GM19035 (cell line): ENCODE results near the gene SAC3D1.
A peak's percentile ranks its signal among the peaks of the same experiment; 100 is the strongest.

Source experiments
- ATAC-seq: cut with Tn5 transposase; IDR thresholded peaks from one replicate; pipeline ENCODE4 v1.9.1; 2021; ENCODE audit not compliant: unreplicated experiment

Gene SAC3D1

DNA sequence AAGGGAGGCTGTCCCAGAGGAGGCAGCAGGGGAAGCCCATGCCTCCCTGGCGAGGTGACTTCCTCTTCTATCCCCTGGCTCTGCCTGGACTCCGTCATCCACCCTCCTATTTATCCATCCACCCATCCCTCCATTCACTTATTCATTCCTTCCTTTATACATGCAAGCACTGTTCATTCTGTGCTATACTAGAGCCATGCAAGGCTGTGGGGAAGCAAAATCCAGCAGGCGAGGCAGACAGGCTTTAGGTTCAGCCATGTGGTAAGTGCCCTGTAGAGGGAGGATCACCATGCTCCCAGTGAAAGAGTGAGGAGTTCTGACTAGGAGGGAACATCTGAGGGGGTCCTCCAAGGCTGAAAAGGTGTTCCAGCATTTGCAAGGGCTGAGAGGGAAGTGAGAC lies 18.5 kb downstream of the SAC3D1 start:
- ATAC-seq = no peak

DNA sequence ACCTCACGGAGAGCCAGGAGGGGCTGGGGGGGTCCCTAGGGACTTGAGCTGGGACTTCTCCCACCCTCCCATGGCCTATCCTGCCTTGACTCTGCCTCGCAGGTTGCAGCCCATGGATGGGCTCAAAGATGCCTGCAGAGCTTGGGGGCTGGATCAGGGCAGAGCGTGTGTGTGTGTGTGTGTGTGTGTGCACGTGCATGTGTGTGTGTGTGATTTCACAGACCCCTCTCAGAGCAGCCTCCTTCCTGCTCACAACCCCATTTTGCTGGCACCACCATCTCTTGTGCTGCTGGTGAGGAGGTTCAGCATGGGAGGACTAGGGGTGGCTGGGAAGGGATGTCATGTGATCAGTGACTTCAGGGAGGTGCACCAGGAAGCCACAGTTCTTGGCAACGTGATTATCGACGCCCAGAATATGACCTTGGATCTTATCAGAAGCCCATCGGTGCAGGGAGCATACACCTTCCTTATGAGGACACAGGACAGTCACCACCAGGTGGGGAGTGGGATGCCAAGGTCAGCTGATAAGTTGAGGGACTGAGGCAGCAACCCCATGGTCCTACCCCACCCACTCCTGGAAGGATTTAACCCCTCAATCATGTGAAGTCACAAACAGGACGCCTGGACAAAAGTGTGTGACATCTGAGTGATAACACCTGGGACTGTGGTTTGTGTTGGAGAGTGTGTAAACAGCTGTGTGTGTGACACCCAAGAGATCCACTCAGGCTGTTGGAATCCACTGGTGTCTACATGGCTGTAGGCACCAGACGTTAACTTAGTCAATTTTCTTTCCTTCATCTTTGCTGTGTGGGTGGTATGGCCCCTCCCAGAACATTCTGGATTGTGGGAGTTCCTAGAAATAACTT lies 19.2 kb downstream of the SAC3D1 start:
- ATAC-seq = no peak

GRCh38 chr11:65060913-65061408 lies 20.0 kb downstream of the SAC3D1 start:
- no peak for ATAC-seq

- ATAC-seq = no peak
These were observed 22.5 kb downstream of the SAC3D1 start for GRCh38 chr11:65063532-65063931.

DNA sequence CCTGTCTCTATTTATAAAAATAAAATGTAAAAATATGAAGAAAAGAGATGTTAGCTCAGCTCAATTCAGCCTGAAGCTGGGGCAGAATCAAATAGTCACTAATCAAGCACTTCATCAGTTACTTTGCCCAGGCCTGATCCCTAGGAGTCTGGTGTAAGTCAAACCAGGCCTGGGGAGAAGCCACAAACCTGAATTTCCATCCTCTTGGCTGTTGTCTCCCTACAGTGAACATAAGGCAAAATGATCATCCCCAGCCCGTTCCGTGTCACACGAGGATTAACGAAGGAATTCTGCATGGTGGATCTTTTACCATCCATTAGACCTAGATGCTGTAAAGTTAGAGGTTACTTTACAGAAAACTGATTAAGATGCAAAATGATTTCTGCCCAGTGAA lies 23.8 kb downstream of the SAC3D1 start:
- ATAC-seq = no peak

GRCh38 chr11:65065851-65066250 lies 24.8 kb downstream of the SAC3D1 start:
- no peak for ATAC-seq

- ATAC-seq = no peak
These were observed 25.3 kb downstream of the SAC3D1 start for GRCh38 chr11:65066315-65066714.

DNA sequence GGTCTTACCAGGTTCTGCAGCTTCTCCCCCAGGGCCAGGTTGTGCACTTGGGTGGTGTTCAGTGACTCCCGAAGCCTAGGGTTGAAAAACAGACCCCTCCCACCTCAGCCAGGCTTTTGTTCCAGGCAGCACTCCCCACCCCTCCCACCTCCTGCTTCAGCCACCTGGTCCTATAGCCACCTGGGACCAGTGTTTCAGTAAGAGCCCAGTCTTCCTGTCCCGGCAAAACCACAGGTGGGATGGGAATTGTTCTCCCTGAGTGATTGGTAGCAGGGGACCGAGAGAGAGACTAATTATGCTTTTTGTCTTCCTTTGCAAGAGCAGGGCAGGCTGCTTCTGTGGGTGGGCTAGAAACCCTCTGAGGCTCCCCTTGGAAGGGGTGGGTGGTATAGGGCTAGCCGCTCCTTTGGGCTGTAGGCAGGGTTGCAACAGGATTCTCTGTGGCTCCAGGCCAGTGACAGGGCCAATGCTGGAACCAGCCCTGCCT lies 25.8 kb downstream of the SAC3D1 start:
- ATAC-seq = no peak

DNA sequence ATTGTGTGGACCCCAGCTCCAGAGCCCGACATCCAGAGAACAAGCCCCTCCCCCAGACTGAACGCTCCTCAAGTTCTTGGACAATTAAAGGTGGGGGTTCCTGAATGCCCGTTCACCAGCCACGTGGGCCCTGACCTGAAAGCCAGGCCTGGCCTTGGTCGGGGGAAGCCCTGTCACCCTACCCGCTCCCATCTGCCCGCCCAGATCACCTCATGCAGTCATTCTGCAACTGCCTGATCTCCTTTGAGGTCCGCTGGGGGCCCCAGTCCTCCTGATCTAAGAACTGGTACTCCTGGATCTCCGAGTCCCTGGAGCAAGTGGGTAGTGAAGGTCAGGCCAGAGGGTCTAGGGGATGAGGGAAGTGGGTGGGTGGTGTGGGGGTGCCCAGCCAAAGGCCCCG lies 26.4 kb downstream of the SAC3D1 start:
- no peak for ATAC-seq

- no peak for ATAC-seq
These were observed 28.2 kb downstream of the SAC3D1 start for GRCh38 chr11:65069217-65069616.

DNA sequence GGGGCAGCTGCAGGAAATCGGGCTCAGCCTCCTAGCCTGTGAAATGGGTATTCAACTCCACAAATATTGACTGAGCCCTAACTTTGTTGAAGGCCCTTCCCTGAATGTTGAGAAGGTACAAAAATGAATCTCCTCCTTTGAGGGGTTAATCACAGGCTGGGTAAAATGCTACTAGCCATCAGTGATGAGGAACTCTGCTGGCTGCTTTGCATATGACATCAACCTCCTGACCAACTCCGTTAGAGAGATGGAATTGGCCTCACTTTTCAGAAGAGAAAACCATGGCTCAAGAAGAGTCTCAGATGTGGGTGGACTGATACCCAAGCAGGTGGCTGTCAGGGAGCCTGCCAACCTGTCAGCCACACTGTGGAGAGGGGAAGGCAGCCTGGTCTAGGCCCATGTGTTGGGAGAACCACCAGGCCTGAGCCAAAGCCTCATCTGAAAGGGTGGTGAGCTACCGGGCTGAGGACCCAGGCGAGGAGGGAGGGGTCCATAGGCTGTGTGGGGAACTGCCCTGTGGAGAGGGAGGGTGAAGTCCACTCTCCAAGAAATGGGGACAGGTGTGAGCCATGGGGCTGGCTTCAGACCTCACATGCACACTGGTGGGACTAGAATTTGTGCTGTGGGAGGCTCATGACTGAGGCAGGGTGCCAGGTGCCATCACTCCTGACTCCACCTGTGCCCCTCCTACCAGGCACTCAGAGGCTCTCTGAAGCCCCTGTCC lies 31.1 kb downstream of the SAC3D1 start:
- ATAC-seq = no peak

- ATAC-seq = no peak
These were observed 31.6 kb downstream of the SAC3D1 start for GRCh38 chr11:65072631-65072966.

DNA sequence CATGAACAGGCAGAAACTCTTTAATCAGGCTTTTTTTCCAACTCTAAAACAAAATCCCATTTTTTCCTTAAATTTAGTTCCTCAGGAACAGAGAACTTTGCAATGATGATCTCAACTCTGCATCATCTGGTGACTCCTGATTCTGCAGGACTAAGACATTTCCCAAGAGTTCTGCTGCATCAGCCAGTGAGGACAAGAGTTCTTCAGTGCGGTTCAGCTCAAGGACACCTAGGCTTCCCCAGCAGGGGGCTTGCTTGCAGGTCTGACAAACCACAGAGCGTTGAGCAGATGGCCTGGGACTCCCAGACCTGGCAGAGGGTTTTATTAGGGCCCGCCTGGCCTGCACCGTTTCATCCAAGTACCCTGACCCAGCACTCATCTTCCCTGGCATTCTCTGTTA lies 36.4 kb downstream of the SAC3D1 start:
- ATAC-seq = no peak

- no peak for ATAC-seq
These were observed 37.1 kb downstream of the SAC3D1 start for GRCh38 chr11:65078151-65078550.

DNA sequence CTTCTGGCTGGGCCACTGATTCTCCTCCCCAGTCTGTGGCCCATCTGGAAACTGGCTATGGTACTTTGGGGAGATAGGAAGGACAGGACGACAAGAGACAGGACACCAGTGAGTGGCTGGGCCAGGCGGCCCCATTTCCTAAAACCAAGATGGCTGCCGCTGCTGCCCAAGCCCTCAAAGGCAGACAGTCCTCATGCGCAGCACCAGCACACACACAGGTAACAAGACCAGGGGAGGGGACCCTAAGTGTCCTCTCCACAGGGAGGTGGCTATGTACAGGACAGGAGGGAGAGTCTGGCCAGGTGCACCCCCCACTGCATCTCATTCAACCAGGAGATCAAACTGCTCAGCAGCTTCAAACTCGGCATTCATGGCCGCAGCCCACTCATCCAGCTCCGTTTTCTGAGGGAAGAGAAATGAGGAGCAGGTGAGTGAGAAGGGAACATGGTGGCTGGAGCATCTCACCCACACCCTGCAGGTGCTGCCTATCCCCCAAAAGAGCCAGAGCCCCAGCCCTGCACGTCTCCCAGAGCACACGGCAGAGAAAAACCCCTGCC lies 37.9 kb downstream of the SAC3D1 start:
- no peak for ATAC-seq

- ATAC-seq = peak; percentile 18
These were observed 42.3 kb downstream of the SAC3D1 start for GRCh38 chr11:65083134-65083833.

- peak; percentile 88 for ATAC-seq
These were observed 43.0 kb downstream of the SAC3D1 start, which contains the start of the genes CDCA5 and ZFPL1 for GRCh38 chr11:65083834-65084597. Gene CDCA5 (minus strand): TSS chr11:65084040. CDS start chr11:65083978, 62 bp downstream. Gene ZFPL1 (plus strand): TSS chr11:65084222. CDS start chr11:65084699, 477 bp downstream.

- peak; percentile 6 for ATAC-seq
These were observed 43.8 kb downstream of the SAC3D1 start for GRCh38 chr11:65084598-65085375.

- ATAC-seq = no peak
These were observed 44.4 kb downstream of the SAC3D1 start for GRCh38 chr11:65085446-65085845.
